Measurements from ENCODE around the gene MSRB1.

DNA sequence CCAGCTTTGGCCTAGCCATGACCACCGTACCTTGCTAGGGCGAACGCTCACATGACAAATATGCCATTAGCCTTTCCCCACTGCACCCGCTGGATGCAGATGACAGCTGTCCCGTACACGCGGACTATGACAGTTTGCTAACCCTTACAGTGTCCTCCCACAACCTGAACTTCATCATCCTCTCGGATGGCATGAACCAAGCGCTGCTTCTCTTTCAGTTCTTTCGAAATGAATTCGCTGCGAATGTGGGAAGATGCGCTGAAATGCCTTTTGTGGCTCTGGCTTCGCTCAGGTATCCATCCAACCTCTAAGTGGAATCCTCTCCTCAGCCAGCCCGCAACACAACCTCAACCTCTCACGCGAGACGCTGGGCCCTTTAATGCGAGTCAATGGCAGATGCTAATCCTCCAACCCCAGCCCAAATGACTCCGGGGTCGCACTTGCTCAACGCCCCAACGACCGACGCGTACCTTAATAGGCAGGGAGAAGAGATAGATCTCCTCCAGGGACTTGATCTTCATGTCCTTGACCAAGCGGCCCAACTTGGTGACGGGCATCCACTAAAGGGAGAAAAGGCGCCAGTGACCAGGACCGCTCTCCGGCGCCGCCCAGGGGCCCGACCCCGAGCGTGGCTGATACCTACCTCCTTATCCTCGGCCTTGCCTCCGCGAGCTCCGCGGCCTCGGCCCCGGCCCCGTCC, 21.0 kb upstream of the MSRB1 start:
- TF ChIP-seq, protein P1, sequence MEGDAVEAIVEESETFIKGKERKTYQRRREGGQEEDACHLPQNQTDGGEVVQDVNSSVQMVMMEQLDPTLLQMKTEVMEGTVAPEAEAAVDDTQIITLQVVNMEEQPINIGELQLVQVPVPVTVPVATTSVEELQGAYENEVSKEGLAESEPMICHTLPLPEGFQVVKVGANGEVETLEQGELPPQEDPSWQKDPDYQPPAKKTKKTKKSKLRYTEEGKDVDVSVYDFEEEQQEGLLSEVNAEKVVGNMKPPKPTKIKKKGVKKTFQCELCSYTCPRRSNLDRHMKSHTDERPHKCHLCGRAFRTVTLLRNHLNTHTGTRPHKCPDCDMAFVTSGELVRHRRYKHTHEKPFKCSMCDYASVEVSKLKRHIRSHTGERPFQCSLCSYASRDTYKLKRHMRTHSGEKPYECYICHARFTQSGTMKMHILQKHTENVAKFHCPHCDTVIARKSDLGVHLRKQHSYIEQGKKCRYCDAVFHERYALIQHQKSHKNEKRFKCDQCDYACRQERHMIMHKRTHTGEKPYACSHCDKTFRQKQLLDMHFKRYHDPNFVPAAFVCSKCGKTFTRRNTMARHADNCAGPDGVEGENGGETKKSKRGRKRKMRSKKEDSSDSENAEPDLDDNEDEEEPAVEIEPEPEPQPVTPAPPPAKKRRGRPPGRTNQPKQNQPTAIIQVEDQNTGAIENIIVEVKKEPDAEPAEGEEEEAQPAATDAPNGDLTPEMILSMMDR (IDR thresholded peaks at IDR 0.05) = peak in 3 of 6 experiments; percentile 16 to 30 (median 30)
- no peak for TF ChIP-seq POLR2A (IDR thresholded peaks at IDR 0.05)

Measured in Peyer's patch (tissue), 4 donors.